GM04504 (cell line): Measurements from ENCODE around the gene GID4.
"Not testable (repeated sequence)": the region's sequence is repeated elsewhere in the genome, so short reads cannot be mapped to it uniquely, and the experiment has no call there.

Experiments
- DNase-seq: peaks from one replicate; pipeline ENCODE4 v3.0.0-alpha.2; 2012; ENCODE audit warnings: low read depth

Gene GID4

DNA sequence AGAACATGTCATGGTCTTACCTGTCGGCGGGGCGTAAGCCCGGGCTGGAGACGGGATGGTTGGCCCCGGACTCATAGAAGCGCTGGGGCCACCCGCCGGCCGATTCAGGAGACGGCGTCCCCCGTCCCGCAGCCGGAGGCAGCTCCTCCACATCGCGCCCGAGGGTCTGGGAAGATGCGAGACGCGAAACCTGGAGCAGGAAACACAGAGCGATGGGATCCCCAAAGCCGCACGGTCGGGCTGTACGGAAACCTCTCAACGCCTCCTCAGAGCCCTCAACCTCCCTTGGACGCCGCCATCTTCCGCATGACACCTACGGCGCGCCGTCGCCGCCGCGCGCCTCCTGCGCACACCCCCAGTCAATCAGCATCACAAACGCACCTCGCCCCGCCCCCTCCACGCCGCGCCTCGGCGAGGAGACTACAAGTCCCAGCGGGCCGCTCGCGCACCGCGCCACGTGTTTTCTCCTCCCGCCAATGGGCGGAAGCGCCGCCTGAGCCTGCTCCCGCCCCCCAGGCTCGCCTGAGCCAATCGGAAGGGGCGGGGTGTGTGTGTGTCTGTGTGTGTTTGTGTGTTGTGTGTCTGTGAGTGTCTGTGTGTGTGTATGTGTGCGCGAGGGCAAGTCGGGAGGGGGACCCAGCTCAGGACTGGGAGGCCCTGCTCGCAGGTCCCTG is at the start of gene GID4, which contains the start of gene ATPAF2:
Gene GID4, plus strand, starts transcription at position 548 of the 674 bp plus-strand sequence. Its CDS starts 57 bp downstream, at position 605.
Gene ATPAF2, minus strand, starts transcription at position 308 of the 674 bp plus-strand sequence. Its CDS starts 155 bp downstream, at position 153.
- DNase-seq: peak; percentile 97

DNA sequence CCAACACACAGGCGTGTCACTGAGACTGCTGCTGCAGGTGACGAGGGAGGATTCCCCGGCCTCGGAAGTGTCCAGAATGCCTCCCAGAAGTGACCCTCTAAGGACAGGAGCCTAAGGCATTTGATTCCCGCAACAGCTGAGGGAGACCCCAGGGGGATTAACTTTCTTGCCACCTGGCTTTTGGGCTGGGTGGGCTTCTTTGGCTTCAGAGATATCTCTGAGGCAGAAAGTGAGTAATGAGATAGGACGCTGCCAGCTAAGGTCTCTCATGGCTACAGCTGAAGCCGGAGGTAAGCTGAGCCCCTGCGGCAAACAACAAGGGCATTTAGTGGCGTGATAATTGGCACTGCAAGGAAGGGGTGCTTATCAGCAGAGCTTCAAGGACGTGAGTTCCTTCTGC is 49.6 kb upstream of the GID4 start:
- no peak for DNase-seq

DNA sequence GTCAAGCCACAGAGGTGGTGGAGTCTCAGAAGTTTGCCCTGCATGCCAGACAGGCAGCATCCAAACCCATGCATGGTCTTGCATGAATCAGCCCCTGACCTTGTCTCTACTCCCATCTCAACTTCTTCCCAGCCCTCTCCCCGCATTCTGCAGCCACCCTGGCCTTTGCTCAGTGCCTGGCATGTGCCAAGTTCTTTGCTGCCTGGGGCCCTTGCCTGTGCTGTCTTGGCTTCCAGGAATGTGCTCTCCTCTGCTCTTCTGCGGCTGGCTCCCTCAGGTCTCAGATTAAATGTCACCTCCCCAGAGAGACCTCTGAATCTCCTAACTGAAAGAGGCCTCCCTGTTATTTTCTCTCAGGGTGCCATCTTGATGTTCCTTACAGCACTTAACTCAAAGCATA is 48.9 kb upstream of the GID4 start:
- DNase-seq: no peak

DNA sequence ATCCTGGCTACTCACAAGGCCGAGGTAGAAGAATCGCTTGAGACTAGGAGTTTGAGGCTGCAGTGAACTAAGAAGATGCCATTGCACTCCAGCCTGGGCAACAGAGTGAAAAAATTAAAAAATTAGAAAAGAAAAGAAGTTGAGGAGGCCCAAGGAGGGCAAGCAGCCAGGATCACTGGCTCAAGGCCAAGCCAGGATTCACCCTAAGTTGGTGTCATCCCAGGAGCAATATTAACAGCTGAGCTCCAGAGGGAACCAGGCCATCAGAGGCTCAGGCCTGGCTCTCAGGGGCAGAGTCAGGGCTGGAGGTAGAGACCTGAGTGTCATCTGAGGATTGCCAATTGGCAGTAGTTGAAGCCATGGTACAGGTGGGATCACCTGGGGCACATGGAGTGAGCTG is 45.8 kb upstream of the GID4 start:
- DNase-seq: no peak

DNA sequence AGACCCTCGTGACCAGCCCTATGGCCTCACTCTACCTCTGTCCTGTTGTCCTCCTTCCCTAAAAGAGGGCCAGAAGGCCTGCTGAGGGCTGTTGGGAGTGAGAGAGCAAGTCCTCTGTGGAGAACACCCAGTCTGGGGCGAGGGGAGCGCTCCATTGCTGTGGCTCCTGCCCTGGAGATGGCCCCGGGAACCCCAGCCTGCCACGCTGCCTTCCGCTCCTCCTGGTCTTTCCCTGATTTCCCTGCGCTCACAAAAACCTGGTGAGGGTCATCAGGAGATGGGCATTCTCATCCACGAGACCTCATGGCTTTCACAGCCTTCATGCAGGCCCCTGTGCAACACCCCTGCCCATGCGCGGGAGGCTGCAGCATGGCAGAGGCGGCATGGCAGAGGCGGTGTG is 45.4 kb upstream of the GID4 start:
- DNase-seq: no peak

DNA sequence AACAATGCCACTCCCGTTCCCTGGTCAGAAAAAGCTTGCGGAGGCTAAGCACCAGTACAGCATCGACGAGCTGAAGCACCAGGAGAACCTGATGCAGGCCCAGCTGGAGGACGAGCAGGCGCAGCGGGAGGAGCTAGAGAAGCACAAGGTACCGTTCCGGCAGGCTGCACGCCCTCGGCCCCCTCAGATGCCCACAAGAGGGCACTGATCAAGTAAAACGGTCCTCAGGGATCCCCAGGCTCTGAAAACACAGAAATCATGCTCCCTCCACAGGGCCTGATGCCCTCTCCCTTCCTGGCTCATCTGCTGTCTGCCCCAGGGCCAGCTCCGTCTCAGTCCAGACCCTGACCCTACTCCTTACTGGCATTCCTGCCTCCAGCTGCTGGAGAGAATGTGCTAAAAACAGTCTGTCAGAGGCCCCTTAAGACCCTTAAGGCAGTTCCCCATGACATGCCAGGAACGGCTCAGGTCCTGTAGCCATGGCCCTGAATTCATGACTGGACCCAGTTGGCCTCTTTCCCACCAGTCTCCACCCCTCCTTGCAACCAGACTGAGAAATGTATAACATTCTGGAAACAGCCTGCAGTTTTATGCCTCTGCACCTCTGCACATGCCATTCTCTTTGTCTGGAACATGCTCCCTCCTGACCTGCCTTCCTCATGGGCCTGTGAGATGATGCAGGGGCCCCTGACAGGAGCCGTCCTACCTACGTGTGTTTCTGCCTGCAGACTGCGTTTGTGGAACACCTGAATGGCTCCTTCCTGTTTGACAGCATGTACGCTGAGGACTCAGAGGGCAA is 44.7 kb upstream of the GID4 start:
- DNase-seq: no peak

DNA sequence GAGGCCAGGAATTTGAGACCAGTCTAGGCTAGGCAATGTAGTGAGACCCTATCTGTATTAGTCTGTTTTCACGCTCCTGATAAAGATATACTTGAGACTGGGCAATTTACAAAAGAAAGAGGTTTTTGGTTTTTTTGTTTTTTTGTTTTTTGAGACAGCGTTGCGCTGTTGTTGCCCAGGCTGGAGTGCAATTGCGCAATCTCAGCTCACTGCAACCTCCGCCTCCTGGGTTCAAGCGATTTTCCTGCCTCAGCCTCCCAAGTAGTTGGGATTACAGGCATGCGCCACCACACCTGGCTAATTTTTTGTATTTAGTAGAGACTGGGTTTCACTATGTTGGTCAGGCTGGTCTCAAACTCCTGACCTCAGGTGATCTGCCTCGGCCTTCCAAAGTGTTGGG is 43.3 kb upstream of the GID4 start:
- not testable (repeated sequence) for DNase-seq

DNA sequence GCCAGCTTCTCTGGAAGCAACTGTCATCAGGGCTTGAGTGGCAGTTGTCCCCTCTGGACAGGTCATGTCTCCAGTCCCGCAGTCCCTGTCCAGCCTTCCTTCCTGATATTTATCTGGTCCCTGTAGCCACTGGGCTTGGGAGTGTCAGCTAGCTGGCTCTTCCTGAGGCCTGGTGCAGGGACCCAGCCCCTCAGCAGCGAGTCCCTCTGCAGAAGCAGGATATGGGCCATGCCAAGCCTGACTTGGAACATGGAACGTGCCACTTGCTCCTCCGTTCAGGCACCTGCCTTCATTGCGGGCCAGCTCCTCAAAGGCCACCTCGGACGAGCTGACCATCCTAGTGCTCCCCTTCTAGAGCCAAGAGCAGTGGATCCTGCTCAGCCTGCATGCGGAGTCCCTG is 40.3 kb upstream of the GID4 start:
- no peak for DNase-seq

DNA sequence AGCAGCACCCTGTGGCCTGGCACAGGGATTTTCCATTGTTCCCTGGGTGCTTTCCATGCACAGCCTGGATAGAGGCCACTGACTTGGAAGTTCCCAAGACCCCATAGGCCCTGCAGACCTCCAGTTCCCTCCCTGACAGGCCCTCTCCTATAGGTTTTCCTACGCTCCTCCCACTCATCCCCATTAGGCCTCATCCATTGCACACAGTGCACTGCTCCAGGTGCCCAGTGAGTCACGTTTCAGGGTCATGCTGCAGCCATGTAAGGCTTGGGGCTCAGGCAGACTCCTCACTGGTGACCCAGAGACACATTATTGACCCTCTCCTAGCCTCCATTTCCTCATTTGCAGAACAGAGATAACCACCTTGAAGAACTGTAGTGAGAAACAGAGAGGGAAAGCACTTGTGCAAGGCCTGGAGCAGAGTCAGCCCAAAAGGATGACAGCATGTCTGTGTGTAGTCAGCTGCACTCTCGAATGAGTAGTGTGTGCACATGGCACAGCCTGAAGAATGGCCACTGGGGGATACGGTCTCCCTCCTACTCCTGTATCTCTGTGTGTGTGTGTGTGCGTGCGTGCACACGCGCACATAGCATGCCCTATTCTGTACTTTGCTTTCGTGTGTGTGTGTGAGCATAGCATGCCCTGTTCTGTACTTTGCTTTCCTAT is 39.7 kb upstream of the GID4 start:
- DNase-seq: no peak

DNA sequence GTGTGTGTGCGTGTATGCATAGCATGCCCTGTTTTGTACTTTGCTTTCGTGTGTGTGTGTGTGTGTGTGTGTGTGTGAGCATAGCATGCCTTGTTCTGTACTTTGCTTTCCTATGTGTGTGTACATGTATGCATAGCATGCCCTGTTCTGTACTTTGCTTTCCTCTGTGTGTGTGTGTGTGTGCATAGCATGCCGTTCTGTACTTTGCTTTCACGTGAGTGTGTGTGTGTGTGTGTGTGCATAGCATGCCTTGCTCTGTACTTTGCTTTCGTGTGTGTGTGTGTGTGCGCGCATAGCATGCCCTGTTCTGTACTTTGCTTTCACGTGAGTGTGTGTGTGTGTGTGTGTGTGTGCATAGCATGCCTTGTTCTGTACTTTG is 39.2 kb upstream of the GID4 start:
- DNase-seq: no peak

DNA sequence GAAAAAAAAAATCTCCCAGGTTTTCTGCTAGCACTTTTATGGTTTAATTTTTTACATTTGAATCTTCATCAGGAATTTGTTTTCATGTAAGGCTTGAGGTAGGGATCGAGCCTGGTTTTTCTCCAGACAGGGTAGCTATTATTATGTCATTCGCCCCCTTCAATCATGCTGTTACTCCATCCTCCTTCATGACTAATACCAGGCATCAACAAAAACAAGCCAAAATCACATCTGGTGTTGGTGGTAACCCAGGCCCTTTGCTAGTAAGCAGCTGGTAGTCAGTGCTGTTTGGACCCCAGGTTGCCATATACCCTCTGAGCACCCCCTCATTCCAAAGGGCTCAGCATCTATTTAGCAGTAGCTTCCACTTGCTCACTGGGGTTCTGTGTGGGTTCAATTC is 37.0 kb upstream of the GID4 start:
- peak; percentile 21 for DNase-seq

DNA sequence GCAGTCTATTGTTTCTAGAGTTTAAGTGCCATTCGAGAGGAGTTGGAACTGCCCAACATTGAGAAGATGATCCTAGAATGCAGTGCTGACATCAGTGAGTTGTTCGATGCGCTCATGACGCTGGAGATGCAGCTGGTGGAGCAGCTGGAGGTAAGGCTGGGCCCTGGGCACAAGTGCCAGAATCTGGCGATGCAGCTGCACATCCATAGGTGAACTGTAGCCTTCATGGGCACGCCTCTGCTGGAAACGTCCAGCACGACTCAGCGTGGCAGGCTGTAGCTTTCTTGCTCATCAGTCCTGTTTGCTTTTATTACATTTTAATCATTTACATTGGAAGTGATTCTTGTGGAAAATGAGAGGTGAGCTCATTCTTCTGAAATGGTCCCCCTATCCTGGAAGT is 34.9 kb upstream of the GID4 start:
- DNase-seq: no peak

DNA sequence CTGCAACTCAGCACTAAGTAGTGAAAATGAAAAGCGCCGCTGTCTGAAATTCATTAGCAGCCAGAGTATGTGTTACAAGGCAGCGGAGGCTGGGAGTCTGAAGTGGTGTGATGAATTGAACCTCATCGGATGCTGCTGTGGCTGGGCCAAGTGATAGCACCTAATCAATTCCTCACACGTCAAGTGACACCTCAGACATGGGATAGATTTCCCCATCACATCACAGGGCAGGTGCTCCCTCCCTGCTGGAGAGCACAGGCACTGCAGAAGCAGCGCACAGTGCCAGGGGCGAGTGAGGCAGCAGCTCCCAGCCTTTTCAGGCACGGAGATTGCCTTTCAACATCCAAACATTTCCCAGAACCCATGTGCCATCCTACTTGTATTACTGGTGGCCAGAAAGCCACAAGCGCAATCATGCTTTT is 34.3 kb upstream of the GID4 start:
- no peak for DNase-seq

DNA sequence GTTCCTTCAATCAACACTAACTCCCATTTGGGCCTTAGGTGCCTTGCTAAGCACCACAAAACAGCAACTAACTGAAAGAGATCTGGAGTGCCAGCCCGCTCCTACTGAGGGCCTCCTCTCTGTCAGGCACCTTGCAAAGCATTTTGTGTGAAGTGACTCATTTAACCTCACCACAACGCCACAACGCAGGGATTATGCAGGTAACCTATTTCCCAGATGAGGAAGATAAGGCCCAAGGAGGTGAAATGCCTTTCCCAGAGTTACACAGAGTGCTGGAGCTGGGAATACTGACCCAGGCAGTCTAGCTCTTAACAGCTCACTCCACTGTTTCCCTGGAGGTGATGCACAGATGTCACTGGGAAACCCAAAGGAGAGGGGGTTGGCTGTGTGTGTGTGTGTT is 33.7 kb upstream of the GID4 start:
- DNase-seq: no peak

DNA sequence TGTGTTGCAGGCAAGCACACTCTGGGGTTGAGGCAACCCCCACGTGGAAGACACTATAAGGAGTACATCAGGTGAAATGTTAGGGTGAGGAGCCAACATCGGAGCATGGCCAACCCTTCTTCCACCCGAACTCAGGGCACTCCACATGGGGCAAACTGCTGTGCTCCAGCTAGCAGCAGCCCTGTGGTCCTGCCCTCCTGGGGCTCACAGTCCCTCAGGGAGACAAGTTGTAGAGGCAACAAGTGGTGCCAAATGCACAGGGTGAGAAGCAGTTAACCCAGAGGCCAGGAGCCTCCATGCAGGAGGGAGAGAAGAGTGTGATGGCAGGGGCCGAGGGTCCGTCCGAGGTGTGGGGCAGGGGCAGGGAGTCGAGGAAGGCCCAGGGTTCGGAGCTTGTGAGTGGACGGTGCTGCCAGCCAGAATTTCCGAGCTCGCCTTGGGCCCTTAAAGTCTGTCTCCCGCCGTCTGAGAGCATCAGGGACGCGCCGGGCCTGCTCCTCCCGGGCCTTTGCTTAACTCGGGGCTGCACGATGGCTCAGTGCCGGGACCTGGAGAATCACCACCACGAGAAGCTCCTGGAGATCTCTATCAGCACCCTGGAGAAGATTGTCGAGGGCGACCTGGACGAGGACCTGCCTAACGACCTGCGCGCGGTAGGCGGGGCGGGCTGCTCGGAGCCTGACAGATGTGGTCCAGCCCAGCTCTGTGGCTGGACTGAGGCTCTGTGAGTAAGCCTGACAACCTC is 32.5 kb upstream of the GID4 start:
- DNase-seq: no peak

DNA sequence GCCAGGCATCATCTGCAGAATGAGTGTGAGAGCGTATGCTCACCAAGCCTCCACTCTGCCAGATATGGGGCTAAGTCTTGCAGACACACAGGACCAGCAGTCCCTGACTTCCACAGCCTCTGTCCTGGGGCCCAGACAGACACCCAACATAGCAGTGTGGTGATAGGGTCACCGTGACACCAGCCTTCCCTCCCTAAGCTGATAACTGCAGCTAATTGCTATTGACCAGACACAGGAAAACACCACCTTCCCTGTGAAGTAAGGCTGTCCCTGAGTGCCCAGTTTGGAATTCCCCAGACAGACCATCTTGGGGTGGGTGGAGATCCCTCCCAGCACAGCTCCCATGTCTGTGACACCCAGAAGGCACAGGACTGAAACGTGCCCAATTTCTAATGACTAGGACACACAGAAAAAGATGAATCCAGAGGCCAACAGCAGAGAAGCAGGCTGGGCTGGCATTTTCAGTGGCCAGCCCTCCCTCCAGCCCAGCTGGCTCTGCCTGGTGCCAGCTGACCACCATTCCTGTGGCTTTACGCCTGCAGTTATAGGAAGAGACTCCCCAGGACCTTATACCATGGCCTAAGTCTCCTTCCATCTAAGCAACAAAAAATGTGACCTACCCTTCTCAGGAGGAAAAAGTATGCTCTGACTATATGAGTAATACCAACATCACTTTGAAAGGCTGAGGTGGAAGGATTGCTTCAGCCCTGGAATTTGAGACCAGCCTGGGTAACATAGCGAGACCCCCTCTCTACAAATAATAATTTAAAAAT is 30.5 kb upstream of the GID4 start:
- DNase-seq: peak; percentile 16

DNA sequence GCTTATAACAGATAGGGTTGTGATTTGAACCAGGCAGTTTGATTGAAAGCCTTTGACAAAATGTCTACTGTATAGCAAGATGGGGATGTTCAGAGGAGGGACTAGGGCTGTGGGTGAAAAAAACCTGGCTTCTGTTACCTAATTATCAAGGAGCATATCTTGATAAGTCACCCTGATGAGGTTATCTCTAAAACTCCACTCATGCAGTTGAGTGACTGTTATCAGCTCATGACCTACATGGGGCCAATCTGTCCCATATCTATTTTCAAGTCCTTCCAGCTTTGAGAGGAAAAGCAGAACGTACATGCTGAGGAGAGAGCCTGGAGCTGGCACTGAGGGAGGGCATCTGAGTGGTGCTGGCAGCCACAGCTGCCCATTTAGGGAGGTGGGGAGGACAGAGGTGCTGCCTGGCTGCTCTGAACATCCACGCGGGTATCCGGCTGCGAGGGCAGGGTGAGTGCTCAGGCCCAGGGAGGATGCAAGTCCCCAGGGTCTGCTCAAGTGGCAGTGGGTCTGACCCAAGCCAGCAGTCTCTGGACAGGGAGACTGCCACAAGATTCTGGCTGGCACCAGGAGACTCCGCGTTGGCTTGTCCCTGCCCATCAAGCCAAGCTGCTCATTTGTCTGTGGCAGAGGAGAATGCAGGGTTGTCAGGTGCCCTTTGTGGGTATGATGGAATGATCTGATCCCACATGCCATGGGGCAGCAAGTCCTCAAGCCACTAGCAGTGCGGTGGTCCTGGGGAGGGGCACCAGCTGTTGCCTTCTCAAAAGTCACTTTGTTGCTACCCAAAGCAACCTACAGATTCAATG is 29.4 kb upstream of the GID4 start:
- DNase-seq: no peak

DNA sequence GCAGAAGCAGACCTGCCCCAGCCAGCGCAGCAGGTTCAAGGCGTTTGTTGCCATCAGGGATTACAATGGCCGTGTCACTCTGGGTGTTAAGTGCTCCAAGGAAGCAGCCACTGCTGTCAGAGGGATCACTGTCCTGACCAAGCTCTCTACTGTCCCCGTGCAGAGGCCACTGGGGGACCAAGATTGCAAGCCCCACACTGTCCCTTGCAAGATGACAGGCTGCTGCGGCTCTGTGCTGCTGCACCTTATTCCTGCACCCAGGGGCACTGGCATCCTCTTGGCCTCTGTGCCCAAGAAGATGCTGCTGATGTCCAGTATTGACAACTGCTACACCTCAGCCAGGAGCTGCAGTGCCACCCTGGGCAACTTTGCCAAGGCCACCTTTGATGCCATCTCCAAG is 27.9 kb upstream of the GID4 start:
- DNase-seq: no peak

DNA sequence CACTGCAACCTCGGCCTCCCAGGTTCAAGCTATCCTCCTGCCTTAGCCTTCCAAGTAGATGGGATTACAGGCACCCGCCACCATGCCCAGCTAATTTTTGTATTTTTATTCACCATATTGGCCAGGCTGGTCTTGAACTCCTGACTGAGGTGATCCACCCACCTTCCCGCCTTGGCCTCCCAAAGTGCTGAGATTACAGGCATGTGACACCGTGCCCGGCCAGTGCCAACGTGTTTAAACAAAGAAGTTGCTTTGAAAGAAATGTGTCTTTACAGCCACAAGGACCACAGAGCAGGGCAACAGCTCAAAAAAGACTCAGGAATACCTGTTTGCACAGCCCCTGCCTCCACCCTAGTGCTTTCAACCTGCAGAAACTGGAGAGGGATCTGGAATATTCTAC is 25.2 kb upstream of the GID4 start:
- no peak for DNase-seq

DNA sequence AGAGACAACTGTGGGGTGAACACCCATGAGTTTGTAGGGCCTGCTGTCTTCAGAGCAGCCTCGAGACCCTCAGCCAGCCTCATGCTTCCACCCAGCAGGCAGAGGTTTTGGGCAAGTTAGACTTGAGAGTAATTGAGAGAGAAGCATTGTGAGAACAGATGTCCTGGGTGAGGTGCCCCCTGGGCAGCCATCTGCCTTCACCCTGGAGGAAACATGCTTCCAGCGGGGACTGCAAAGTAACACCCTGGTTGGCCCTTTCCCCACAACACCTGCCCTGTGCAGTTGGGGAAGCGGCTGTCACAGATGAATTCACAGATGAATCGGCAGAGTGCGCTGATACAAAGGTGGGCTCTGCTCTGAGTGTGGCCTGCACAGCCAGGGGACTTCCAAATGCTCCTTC is 23.6 kb upstream of the GID4 start:
- DNase-seq: no peak

DNA sequence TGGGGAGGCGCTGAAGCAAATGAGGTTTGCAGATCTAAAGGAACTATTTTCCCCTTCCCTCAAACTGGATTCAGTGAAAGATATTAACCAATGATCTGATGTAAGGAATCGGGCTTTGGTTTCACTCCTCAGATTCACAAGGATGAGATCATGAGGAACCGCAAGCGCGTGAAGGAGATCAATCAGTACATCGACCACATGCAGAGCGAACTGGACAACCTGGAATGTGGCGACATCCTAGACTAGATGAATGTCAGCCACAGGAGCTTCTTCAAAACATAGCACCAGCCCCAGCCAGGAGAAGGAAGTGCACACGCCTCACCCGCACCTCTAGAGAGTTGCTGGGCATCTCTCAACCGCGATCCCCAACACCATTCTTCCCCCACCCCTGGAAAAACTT is 22.8 kb upstream of the GID4 start:
- no peak for DNase-seq
